GF-D8 (cell line): ENCODE measurements around the gene ZNF784.

Experiments
- DNase-seq: peaks from one replicate; lab custom pipeline; 2025; lab: John Stamatoyannopoulos, UW

The ZNF784 gene, protein sequence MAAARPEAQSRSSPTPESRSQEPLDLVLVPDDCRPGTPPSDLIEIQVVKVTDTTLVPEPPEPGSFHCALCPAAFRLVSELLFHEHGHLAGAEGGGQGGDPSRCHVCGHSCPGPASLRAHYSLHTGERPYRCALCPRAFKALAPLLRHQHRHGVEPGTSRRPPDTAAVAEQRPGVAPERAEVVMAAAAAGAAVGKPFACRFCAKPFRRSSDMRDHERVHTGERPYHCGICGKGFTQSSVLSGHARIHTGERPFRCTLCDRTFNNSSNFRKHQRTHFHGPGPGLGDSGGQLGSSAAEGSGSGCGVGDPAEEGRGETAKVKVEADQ

DNA sequence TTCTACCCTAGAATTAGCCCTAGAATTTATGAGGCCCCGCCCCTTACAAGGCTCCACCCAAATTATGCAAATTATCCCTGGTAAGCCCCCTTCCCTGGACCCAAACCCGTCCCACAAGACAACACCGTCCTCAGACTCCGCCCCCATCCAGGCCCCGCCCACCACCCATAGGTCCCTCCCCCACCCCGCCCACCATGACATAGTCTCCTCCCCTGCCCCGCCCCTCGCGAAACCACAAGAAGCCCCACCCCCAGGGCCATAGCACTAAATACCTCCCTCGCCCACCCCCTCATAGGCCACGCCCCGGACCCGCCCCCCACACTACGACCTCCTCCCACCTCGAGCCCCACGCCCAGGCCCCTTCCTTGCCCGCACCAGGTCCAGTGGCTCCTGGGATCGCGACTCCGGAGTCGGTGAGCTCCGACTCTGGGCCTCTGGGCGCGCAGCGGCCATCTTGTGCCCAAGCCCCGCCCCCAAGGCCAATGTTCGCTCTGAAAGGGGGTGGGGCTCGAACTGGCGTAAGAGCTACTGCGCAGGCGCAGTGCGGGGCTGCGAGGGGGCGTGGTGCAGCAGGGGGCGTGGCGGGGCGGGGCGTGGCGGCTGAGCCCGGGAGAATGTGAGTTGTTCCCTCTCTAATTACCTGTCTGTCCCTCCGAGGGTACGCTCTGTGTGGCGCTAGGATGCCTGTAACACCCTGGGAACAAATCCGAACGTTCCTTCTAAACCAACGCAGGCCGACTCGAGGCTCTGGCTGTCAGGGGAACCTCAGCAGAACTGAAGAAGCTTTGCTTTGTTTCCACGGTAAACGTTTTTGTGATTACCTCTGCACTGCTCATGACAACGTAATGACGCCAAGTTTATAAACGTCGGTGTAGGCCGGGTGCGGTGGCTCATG lies at the start of gene ZNF784:
Gene ZNF784 (minus strand): TSS at position 458 of the 895 bp plus-strand sequence. CDS start 5 bp downstream, at position 453.
- DNase-seq: peak; percentile 55

DNA sequence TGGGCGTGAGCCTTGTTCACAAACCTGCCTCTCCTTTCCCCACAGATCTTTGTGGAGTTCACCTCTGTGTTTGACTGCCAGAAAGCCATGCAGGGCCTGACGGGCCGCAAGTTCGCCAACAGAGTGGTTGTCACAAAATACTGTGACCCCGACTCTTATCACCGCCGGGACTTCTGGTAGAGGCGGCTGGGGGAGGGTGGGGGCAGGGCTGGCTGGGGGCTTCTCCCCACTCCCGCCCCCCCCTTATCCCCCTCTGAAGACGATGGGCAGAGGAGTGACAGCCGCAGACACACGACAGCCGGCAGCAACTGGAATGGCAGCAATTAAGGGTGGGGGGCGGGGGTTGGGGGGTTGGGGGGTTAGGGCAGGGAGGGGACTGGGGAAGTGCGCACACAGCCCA lies 49.5 kb upstream of the ZNF784 start:
- no peak for DNase-seq

DNA sequence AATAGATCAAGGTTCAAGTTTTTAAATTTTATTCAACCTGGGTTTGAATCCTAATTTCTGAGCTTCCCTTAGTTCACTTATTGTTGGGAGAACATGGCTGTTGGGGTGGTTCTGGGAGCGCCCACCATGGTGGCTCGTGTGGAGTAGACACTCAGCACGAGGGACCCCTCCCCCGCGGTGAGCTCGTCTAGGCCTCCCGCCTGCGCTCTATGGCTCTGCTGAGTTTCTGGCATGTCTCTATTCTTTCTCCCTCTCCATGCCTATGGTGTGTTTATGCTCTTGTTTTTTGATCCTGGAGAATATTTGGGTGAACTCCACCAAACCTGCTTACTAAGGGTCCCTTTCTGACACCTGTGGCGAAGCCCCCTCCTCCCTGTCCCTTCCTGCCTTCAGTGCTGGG lies 49.1 kb upstream of the ZNF784 start:
- DNase-seq: no peak

DNA sequence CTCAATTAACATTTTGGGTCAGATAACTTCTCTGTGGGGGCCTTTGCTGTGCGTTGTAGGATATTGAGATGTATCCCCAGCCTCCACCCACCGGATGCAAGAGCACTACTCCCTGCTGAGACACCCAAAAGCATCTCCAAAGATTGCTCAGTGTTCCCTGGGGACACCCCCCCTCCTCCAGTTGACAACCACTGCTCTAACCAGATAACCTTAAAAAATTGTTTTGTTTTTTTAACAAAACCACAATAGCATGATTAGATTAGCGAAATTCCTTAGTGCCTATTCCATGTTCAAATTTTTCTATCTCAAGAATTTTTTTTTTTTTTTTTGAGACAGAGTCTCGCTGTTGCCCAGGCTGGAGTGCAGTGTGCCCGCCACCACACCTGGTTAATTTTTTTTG lies 48.1 kb upstream of the ZNF784 start:
- no peak for DNase-seq

DNA sequence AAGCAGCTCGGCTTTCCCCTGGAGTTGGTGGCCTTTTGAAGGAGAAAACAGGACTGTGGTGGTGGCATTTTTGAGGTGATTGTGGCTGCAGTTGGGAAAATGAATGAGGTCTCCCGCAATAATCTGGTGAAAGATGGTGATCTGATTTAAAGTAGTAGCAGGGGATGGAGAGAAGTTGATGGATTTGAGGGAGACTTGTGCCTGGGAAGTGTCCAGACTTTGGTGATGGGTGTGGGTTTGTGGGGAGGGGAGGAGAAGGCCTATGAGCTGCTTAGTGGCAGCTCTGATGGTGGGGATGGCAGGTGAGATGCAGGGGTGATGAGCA lies 46.6 kb upstream of the ZNF784 start:
- DNase-seq: no peak

DNA sequence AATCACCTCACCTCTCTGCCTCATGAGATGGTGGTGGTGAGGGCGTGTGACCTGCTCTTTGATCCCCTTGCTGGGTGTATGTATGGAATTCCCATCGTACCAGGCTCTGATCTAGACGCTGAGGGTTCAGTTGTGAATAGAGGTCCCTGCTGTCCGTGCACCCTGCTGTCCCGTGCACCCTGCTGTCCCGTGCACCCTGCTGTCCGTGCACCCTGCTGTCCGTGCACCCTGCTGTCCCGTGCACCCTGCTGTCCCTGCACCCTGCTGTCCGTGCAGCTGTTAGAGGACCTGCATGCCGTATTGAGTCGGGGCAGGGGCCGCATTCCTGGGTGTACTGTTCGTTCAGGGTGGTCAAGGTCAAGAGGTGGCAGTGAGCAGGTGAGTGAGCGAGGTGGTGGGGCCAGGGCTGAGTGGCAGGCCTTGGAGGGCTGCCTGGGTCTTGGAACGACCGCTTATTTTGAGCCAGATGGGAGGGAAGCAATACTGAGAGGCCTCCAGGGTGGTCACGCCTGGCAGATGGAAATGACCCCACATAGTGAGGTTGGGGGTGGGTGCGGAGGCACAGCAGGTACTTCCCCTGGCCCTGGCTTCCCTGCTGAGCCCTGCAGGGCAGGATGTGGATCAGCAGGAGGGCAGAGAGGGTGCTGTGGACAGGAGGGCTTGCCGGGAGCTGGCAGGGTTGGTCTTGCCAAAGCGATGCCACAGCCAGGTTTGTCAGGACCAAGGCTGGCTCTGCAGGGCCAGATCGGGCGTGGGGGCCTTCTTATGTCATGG lies 46.1 kb upstream of the ZNF784 start:
- no peak for DNase-seq

DNA sequence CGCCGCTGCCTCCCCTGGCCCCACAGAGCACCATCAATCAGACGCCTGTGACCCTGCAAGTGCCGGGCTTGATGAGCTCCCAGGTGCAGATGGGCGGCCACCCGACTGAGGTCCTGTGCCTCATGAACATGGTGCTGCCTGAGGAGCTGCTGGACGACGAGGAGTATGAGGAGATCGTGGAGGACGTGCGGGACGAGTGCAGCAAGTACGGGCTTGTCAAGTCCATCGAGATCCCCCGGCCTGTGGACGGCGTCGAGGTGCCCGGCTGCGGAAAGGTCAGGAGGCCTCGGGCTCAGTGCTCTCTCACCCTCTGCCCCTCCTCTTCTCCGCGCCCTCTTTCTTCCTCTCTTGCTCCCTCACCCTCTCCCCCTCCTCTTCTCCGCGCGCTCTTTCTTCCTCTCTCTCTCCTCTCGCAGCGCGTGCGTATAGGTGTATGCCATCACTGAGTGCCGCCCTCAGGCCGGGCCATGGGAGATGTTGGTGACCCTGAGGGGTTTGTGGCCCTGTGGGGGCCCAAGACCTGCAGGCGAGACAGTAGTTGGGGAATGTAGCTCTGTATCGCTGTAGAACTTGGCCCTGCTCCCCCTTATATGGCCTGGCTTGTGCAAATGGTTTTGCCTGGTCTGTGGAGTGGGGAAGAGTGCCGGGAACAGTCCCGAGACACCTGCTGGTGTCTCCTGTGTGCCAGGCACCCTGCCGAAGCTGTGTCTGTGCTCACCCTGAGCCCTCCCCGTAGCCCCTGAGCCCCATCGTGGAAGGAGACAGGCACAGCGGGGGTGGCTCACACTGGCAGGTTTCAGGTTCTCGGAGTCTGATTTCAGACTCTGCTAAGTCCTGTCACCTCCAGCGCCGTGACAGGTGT lies 45.3 kb upstream of the ZNF784 start:
- no peak for DNase-seq

DNA sequence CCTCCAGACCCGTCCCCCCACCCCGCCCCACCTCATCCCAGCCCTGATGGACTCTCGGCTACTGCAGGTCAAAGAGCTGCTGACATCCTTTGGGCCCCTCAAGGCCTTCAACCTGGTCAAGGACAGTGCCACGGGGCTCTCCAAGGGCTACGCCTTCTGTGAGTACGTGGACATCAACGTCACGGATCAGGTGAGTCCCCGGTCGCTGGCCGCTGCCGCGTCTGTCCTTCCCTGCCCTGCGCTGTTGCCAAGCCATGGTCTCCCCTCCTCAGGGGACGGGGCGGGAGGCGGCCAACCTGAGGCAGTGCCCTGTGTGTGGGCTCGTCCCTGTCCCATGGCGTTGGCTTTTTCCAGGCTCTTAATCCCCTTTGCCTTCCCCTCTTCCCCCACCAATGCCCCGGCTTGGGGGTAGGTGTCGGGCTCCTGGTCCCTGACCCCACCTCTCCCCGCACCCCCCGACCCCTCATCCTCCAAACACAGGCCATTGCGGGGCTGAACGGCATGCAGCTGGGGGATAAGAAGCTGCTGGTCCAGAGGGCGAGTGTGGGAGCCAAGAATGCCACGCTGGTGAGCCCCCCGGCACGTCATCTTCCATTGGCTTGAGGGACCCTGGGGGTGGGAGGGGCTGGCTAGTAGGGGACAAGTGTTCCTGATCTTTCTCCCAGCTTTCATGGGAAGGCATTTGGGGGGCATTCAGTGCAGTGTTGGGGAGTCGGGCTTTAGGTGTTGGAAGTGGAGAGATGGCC lies 44.4 kb upstream of the ZNF784 start:
- DNase-seq: no peak

DNA sequence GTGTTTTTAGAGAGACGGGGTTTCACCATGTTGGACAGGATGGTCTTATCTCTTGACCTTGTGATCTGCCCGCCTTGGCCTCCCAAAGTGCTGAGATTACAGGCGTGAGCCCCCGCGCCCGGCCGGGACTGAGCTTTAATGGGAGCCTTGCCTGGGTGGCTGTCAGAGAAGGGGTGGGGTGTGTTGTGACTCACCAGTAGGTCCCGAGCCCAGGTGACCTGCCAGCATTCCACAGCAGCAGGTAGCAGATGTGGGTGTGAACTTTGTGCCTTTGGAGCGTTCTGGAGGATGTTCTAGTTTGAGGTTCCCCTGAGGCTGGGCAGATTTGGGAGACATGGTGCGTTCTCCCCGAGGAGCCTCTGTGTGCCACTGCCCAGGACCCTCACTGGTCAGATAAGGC lies 43.6 kb upstream of the ZNF784 start:
- DNase-seq: no peak

DNA sequence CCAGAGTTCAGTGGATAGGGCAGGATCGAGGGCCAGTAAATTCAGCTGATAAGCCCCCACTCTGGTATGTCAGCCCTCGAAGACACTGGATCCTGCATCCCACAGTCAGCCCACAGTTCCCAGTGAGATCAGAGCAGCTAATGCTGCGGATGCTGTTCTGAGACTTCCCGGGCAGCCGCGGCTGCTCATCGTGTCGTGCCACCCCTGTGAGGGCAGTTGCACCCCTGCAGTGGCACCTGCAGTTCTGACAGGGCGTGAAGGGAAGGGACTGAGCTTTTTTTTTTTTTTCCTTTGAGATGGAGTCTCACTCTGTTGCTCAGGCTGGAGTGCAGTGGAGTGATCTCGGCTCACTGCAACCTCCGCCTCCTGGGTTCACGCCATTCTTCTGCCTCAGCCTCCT lies 43.1 kb upstream of the ZNF784 start:
- no peak for DNase-seq

DNA sequence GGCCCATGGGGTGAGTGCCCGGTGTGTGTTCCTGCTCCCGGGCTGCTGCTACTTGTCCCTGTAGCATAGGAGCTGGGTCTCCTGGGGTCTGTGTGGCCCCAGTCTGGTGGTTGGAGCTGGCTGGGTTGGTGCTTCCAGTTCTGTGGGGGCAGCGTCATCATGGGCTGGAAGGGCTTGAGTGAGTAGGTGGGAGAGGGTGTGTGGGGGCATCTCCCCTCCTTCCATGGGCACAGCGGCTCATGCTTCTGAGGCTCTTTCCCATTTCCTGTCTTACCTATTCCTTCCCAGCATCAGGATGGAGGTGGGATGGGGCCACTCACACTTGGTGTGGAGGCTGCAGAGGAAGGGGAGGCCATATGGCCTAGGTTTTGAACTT lies 42.6 kb upstream of the ZNF784 start:
- no peak for DNase-seq

DNA sequence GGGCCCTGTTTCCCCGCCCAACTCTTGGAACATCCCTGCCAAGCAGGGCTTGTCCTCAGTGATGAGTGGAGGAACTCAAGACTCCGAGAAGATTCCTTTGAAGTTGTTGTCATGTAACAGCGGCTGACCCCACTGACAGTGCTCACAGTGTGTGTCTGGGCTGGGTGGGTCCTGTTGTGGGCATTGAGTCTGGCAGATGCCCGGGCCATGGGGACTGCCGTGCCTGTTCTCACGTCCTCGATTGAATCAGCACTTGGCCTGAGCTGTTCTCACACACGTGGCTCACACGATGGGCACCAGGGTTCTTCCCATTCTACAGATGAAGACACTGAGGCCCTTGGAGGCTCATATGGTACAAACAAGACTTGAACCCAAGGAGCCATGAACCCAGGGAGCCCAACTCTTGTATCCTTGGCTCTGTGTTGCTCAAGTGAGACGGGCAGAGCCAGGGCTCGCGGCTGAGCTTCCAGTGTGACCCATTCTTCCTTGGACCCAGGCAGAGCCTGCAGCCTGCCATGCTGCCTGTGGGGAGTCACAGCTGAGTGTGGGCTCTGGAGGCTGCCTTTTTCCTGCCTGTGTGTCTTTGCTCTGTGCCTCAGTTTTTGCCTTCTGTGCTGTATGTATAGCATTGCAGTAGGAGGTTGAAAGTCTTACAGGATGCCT lies 42.1 kb upstream of the ZNF784 start:
- DNase-seq: no peak

DNA sequence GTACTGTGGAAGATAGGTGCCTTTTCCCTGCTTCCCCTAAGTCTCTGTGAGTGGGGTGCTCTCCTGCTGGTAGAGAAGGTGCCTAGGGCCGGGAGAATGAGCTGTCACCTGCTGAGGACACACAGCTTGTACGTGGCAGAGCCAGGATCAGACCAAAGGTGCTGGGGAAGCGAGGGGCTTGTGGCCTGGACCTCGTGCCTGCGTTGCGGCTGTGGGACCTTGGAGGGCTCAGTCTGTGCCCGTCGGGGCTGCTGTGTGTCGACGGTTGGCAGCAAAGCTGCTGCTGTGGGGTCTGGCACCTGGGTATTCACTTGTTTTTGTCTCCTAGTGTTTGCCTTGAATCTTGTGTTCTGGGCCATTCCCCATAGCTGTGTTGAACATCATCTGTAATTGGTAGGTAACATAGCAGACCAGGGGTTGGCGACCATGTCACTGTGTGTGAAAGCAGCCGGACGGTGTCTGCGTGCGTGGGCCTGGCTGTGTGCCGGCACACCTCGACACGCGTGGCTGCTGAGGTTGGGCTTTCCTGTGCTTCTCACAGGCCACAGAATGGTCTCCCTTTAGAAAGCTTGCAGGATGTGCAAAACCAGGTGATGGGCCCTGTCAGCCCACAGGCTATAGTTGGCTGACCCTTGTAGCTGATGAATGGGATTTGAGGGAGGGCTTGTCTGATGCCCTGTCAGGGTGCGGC lies 39.6 kb upstream of the ZNF784 start:
- DNase-seq: no peak

DNA sequence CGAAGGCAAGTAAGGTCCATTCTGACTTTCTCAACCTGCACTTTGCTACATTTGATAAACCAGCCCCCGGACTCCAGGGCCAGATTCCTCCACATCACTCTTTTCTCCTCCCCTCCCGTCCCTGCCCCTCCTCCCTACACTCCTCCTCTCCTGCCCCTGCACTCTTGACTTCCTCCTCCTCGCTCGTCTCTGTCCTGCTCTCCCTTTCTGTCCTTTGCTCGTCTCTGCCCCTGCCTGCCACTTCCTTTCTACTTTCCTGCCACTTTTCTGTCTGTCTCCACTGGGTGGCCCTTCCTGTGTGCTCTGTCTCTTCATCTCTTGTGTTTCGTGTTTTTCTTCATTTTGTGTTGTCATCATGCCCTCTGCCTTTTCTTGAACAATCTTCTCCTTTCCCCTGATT lies 37.5 kb upstream of the ZNF784 start:
- no peak for DNase-seq

DNA sequence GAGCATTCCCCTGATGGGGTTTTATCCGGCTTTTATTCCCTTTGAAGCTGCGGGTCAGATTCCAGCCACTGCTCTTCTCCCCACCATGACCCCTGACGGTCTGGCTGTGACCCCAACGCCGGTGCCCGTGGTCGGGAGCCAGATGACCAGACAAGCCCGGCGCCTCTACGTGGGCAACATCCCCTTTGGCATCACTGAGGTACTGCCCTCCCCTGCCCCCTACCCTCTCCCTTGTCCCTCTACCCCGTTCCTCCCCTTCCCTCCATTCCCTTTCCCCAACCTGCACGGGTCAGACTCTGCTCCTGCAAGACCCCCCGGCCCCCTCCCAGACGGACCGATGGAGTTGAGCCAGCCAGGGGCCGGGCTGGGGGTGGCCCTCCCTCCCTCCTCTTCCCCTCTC lies 36.6 kb upstream of the ZNF784 start:
- DNase-seq: no peak

DNA sequence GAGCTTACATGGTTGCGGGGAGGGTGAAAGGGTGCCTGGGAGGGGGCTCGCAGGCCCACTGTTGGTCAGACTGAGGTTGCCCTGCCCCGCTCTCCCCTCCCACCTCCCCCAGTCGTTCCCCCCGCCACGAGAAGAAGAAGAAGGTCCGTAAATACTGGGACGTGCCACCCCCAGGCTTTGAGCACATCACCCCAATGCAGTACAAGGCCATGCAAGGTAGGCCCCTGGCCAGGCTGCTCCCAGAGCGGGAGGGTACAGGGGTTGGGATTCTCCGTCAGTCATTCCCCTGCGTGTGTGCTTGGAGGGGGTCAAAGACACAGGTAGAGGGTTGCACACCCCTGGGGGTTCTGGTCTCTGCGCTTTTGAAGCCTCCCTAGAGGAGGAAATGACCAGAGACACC lies 36.0 kb upstream of the ZNF784 start:
- no peak for DNase-seq

DNA sequence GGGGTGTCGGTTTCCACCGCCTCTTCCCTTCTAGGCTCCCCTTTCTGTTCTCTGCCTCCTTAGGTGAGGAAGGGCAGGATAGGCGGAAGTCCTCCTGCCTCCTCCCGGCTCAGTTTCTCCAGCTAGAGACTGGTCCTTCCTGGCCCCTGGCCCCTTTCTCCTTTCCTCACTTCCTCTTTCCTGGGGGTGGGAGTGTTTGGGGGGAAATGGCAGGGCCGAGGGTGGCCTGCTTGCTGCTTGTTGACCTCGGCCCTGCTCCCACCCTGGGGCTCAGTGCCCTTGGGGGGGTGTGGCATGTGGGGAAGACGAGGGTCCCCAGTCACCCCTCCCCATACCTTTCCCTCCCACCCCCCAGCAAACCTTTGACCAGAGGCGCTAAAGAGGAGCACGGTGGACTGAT lies 35.5 kb upstream of the ZNF784 start:
- no peak for DNase-seq

DNA sequence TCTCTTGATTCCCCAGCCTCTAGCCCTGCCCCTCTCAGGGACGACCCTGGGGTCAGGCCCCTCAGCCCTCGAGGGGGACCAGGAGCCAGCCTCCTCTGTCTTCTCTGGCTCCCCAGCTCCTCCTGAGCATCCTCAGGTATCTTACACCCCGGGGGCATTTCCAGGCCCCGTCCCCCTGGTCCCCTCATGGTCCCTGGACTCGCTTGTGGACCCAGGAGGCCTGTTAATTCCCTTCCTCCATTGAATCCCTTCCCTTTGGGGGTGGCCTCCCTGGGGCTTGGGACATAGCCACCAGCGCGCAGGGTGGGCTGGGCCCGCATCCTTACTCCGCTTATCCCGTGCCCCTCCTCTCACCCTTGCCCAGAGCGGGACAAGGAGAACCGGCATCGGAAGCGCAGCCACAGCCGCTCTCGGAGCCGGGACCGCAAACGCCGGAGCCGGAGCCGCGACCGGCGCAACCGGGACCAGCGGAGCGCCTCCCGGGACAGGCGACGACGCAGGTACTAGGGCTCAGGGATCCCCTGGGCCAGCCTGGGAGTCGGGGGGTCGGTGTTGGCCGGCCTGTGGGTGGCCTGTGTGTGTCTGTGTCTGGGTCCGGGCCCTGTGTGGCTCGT lies 34.6 kb upstream of the ZNF784 start:
- DNase-seq: no peak

DNA sequence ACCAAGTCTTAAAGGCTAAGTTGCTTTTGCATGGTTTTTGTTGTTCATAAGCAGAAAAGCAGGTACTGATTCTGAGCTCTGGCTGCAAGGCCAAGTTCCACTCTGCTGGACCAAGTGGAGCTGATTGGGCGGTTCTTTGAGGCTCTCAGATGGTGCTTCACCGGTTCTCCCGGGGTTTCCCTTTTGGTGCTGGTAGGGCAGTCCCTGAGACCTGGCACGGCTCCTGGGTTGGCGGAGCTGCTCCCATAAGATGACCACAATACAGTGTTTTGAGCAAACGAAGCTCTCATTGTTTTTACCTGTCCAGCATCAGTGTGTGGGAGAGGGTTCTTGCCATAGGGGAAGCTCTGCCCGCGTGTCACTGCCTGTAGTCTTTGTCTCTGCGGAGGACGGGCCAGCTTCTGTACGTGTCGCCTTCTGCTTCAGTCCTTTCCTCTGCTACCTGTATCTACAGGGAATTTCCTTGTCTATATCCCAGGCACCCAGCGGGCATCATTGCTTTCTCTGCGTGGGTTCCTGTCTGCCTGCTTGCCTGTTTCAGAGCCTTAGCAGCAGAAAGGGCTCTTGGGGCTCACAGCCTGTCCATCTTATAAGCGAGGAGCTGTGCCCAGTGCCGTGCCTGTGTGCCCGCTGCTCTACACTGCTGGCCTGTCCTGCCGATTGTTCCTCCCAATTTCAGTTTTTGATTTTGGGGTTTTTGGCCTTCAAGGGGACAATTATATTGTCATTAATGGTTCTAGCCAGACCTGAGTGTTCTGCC lies 32.8 kb upstream of the ZNF784 start:
- DNase-seq: no peak
